ENCODE data around the gene FKBP2.
"Not testable (repeated sequence)": the region's sequence is repeated elsewhere in the genome, so short reads cannot be mapped to it uniquely, and the experiment has no call there.

Gene FKBP2

GRCh38 chr11:64233913-64234586, 6.8 kb upstream of the FKBP2 start, which contains the start of gene VEGFB:
VEGFB (plus strand) TSS chr11:64234584; CDS start chr11:64234834, 250 bp downstream.
- peak in 1 of 2 donors; percentile 58 for DNase-seq (ENCODE audit: low read depth in 2 of 2, low spot score in 1 of 2)

- no peak for DNase-seq (ENCODE audit: low read depth in 2 of 2, low spot score in 1 of 2)
Measured at GRCh38 chr11:64234647-64235379, 6.1 kb upstream of the FKBP2 start.

DNA sequence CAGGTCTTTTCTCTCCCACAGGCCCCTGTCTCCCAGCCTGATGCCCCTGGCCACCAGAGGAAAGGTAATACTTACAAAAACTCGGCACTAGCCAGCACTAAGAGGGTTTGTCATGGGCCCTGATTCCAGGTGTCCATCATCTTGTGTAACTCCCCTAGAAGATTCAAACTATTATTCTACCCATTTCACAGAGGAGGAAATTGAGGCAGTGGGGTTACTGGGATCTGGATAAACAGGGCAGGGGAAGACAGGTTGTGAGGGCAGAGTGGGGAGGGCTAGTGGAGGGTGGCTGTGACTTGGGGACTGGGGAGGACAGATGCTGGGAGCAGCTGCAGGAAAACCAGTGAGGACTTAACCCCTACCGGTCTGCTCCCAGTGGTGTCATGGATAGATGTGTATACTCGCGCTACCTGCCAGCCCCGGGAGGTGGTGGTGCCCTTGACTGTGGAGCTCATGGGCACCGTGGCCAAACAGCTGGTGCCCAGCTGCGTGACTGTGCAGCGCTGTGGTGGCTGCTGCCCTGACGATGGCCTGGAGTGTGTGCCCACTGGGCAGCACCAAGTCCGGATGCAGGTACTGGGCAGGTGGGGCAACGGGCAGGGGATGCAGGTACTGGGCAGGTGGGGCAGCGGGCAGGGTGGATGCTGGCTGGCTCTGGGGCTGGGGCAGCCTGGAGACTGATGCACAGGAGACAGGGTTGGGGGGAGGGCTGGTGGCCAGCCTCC, 5.3 kb upstream of the FKBP2 start:
- no peak for DNase-seq (ENCODE audit: low read depth in 2 of 2, low spot score in 1 of 2)

- no peak for DNase-seq (ENCODE audit: low read depth in 2 of 2, low spot score in 1 of 2)
Measured at GRCh38 chr11:64237484-64237951, 3.4 kb upstream of the FKBP2 start.

DNA sequence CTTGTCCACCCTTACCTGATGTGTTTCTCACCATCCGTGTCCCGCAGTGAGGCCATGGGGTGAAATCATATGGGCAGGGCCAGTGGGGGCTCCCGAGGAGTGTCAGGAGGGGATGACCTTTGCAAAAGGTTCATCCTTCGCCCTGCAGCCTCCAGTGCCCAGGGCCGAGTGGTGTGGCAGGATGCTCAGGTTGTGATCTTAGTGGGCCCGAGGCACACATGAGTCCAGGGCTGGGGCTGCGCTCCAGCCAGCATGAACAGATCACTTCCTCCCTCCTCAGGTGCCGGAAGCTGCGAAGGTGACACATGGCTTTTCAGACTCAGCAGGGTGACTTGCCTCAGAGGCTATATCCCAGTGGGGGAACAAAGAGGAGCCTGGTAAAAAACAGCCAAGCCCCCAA, 2.8 kb upstream of the FKBP2 start:
- no peak for DNase-seq (ENCODE audit: low read depth in 2 of 2, low spot score in 1 of 2)

DNA sequence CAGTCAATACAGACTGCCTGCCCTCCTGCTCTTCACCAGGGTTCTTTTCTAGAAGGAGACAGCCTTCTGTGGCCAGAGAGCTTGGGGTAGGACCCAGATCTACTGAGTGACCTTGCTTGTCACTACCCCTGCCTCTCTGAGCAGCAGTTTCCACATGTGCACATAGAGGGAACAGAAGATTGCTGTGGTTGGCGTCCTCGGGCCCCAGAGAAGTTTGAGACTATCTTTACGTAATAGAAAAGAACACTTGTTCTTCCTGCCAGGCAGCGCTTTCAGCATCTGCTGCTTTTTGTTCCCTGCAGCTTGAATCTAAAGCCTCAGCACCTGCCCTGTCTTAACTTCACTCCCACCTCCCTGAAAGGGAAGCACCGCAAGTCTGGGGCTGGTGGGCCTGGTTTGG, 1.9 kb upstream of the FKBP2 start:
- no peak for DNase-seq (ENCODE audit: low read depth in 2 of 2, low spot score in 1 of 2)

DNA sequence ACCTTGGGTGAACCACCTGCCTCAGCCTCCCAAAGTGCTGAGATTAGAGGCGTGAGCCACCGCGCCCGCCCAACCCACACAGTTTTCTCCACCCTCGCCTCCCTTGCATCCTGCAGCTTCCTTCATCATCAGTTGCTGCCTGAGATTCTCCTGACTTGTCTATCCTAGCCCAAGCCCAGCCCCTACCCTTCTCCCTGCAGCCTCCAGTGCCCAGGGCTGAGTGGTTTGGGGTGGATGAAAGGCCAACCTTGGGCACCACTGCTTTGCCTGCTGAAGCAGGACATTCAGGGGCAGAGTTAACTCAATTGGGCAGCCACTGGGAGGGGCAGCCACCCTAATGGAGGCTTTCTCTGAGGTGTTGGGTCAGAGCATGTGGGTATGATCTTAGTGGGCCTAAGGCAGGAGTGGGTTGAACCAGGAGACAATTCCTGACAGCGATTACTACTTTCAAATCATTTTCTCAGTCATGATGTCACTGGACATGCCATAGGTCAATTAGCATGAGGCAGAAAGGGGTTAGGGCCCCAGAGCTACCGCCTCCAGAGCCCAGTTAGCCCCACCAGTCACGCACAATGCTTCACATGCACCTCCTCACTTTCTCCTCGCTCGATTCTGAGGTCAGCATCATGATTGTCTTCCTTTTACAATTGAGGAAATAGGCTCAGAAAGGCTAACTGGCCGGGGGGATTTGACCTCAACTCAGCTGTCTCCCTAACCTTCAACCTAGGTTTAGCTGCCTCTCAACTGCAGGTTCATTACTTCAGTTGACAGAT, 1.0 kb upstream of the FKBP2 start:
- DNase-seq (ENCODE audit: low read depth in 2 of 2, low spot score in 1 of 2) = no peak

- DNase-seq (ENCODE audit: low read depth in 2 of 2, low spot score in 1 of 2) = peak in 1 of 2 donors; percentile 98
Measured at GRCh38 chr11:64241241-64241490, 271 bp downstream of the FKBP2 start.

- DNase-seq (ENCODE audit: low read depth in 2 of 2, low spot score in 1 of 2) = peak in 1 of 2 donors; percentile 100
Measured at GRCh38 chr11:64241491-64242374, 838 bp downstream of the FKBP2 start.

GRCh38 chr11:64243236-64243854, 2.5 kb downstream of the FKBP2 start:
- no peak for DNase-seq (ENCODE audit: low read depth in 2 of 2, low spot score in 1 of 2)

DNA sequence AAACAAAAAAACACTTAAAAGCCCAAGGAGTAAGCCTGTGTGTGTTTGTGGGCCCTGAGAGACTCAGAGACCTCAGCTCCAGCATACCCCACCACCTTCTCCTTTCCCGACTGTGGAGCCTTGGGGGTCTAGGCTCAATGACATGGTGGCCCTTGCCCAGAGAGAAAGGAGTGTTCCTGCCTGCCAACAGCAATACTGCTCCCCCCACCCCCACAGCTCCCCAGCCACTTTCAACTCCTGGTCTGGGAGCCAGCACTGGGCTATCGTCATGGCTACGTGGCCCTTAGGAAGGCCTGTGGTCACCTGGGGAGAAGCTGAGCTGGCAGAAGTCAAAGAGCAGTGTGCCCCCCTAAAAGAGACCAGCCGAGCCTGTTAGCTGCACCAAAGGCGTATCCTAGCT, 3.2 kb downstream of the FKBP2 start:
- no peak for DNase-seq (ENCODE audit: low read depth in 2 of 2, low spot score in 1 of 2)

GRCh38 chr11:64244966-64245365, 4.1 kb downstream of the FKBP2 start:
- DNase-seq (ENCODE audit: low read depth in 2 of 2, low spot score in 1 of 2) = no peak

- DNase-seq (ENCODE audit: low read depth in 2 of 2, low spot score in 1 of 2) = no peak
Measured at GRCh38 chr11:64245401-64245796, 4.5 kb downstream of the FKBP2 start.

DNA sequence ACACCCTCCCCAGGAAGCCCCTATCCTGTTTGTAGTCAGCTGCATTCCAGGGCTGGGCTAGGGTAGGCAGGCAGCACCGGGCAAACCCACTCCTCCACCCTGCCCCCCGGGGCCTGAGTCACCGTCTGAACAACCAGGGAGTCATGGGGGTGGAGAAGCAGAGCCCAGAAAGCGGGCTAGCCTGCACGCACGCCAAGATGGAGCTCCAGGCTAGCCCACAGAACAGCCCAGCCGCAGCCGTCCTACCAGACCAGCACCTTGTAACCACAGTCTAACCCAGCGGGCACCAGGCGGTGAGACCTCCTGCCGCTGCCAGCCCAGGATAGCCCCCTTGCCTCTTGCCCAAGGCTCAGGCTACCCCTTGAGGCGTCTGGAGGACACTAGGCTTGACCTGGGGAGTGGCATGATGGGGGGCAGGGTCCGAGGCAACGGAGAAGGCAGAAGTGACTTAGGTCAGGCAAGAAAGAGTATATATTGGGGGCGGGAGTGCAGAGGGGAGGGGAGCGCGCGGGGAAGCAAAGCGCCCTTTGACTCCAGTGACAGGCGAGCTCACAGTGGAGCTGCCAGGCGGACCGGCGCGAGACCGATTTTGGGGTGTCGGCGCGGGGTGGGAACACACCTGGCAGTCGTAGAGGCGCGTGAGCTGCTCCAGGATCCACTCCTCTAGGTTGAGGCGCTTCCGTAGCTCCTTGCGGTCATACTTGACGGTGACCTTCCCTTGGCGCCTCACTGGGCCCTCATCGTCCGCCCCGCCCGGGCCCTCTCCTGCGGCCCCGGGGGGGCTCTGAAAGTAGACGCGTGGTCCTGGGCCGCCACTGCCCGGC, 5.1 kb downstream of the FKBP2 start:
- peak in 1 of 2 donors; percentile 82 for DNase-seq (ENCODE audit: low read depth in 2 of 2, low spot score in 1 of 2)

DNA sequence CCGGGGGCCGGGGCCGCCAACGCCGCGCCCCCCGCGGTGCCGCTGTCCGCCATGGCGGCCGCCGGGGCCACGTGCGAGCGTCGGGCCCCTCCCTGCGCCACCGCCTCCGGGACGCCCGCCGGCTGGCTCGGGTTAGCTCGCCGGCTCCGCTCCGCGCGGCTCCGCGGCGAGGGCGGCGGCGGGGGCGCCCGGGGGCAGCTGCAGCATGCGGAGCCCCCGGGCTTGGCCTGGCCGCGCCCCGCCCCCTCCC, 5.7 kb downstream of the FKBP2 start:
- not testable (repeated sequence) for DNase-seq (ENCODE audit: low read depth in 2 of 2, low spot score in 1 of 2)

DNA sequence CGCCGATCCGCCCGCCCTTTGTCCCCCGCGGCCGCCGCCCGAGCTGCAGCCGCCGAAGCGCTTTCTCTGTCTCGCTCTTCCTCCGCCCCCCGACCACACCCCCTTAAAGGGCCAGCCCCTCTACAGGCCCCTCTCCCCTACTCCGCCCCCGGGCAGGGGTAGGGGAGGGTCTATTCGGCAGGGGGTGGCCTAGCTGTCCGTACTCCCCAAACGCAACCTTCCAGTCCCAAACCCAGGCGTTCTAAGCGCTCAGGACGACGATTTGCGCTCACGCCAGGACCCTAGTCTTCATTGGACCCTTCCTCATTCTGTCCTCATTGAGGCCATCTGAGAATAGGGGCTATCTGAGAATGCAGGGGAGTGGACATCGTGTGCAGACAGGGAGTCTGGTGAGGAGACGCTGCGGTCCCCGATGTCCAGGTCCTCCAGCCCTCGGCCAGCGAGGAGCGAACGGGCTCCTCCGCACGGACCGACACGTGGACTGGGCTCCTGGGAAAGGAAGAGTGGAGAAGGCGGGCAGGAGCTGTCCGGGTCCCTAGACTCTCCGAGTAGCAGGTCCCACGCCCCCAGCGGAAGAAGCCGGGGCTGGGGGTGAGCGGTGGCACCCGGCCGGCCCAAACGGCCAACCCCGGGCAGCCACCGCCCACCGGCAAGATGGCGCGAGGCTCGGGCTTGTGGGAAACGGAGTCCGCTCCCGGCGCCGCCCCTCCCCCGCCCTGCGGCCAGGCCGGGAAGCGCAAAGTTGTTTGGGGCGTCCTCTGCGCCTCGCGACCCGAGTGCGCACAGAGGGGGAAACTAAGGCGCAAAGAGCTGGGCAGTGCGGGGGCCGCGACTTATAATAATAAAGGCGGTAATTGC, 6.2 kb downstream of the FKBP2 start, which contains the start of gene PPP1R14B:
Gene PPP1R14B, minus strand, starts transcription at position 73 of the 858 bp plus-strand sequence. CDS start 270 bp downstream, outside the sequence.
- peak in 1 of 2 donors; percentile 71 for DNase-seq (ENCODE audit: low read depth in 2 of 2, low spot score in 1 of 2)

- DNase-seq (ENCODE audit: low read depth in 2 of 2, low spot score in 1 of 2) = no peak
Measured at GRCh38 chr11:64247729-64248531, 7.0 kb downstream of the FKBP2 start.
